Neutrophil (primary cell): ENCODE measurements around the gene ACTL7A.

Source experiments
- H3K27ac ChIP-seq: fragments of 200-600 bp; sonication (generic); 2 replicates; pipeline ENCODE4 v1.5.1; 2016; ENCODE audit warnings: mild to moderate bottlenecking, moderate library complexity
- H3K27me3 ChIP-seq: fragments of 200-600 bp; sonication (generic); 2 replicates; pipeline ENCODE4 v1.6.0; 2016; ENCODE audit warnings: mild to moderate bottlenecking
- H3K36me3 ChIP-seq: fragments of 200-600 bp; sonication (generic); 2 replicates; pipeline ENCODE4 v1.5.1; 2017
- H3K4me1 ChIP-seq, 2 experiments: fragments of 200-600 bp in 1 of 2; sonication (generic) in 1 of 2; 1 replicate in 1 of 2; 2 replicates in 1 of 2; pipeline versions ENCODE4 v1.5.1 to v1.6.1; 2013 to 2016; ENCODE audit warnings: low read depth in 1 of 2, low read length in 1 of 2, mild to moderate bottlenecking in 1 of 2, moderate library complexity in 1 of 2; ENCODE audit not compliant: control insufficient read depth in 1 of 2, insufficient read depth in 1 of 2
- H3K4me3 ChIP-seq, 2 experiments: fragments of 200-600 bp in 1 of 2; sonication (generic) in 1 of 2; 1 replicate in 1 of 2; 2 replicates in 1 of 2; pipeline ENCODE4 v1.5.1; 2013 to 2016; ENCODE audit warnings: low read depth in 1 of 2, low read length in 1 of 2, mild to moderate bottlenecking in 1 of 2, moderate library complexity in 1 of 2
- H3K9me3 ChIP-seq: fragments of 200-600 bp; sonication (generic); 2 replicates; pipeline ENCODE4 v1.5.1; 2016
- TF ChIP-seq, protein P1 (sequence below): fragments of 200-600 bp; sonication (generic); IDR thresholded peaks from 2 replicates; pipeline ENCODE4 v1.5.1; 2016; ENCODE audit warnings: antibody characterized with exemption

Gene ACTL7A, protein sequence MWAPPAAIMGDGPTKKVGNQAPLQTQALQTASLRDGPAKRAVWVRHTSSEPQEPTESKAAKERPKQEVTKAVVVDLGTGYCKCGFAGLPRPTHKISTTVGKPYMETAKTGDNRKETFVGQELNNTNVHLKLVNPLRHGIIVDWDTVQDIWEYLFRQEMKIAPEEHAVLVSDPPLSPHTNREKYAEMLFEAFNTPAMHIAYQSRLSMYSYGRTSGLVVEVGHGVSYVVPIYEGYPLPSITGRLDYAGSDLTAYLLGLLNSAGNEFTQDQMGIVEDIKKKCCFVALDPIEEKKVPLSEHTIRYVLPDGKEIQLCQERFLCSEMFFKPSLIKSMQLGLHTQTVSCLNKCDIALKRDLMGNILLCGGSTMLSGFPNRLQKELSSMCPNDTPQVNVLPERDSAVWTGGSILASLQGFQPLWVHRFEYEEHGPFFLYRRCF

DNA sequence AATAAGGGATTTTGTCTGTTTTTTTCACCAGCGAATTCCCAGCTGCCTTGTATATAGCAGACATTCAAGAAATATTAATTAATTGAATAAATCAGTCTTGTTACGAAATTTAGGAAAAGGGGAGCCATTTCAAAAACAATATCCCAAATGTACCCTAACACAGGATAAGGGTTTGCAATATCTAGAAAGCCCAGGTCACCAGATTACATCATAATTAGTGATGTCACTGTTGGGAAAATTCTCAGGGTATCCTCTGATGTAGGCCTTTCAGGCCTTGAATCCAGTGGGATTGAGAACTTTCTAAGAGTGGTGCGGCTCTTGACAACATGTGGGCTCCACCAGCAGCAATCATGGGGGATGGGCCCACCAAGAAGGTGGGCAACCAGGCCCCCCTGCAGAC is at the start of gene ACTL7A:
ACTL7A (plus strand) TSS at position 270 of the 400 bp plus-strand sequence; CDS start at position 327, 57 bp downstream.
- Histone ChIP-seq H3K27me3 (no peaks in the 10 kb centered on the region), H3K4me1 (no peaks in the 10 kb centered on the region), H3K4me3 (no peak within 1 kb of the TSS), H3K27ac (no peak within 1 kb of the TSS), H3K9me3 (no peaks in the 10 kb centered on the region), H3K36me3 (no peaks in the 10 kb centered on the region)
- TF ChIP-seq, protein P1, sequence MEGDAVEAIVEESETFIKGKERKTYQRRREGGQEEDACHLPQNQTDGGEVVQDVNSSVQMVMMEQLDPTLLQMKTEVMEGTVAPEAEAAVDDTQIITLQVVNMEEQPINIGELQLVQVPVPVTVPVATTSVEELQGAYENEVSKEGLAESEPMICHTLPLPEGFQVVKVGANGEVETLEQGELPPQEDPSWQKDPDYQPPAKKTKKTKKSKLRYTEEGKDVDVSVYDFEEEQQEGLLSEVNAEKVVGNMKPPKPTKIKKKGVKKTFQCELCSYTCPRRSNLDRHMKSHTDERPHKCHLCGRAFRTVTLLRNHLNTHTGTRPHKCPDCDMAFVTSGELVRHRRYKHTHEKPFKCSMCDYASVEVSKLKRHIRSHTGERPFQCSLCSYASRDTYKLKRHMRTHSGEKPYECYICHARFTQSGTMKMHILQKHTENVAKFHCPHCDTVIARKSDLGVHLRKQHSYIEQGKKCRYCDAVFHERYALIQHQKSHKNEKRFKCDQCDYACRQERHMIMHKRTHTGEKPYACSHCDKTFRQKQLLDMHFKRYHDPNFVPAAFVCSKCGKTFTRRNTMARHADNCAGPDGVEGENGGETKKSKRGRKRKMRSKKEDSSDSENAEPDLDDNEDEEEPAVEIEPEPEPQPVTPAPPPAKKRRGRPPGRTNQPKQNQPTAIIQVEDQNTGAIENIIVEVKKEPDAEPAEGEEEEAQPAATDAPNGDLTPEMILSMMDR = no peak

DNA sequence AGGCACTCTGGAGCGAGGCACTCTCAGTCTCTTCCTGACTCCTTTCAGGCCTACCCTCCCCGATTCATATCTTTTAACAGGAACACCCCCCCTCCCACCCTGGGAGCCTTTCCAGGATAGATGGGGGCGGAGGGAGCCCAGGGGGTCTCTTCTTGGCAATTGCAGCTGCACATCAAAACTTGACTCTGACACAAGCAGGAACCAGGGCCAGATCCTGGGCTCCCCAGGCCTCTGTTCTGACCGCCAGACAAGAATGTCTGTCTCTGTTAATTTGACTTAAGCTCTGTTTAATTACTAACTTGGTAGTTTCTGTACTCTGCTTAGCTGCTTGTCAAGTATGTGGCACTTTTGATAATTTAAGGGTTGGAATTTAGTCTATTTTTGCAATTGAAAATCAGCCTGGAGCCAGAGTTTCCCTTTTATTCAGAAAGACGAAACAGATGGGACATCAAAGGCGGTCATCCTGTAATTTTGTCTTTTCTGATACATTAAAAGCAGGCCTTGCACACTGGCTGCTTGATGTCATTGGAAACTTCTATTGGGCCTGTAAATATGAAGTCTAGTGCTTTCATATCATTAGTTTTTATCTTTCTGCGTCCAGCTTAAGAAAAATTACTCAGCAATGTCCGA is 49.6 kb upstream of the ACTL7A start:
- TF ChIP-seq, protein P1 = no peak

DNA sequence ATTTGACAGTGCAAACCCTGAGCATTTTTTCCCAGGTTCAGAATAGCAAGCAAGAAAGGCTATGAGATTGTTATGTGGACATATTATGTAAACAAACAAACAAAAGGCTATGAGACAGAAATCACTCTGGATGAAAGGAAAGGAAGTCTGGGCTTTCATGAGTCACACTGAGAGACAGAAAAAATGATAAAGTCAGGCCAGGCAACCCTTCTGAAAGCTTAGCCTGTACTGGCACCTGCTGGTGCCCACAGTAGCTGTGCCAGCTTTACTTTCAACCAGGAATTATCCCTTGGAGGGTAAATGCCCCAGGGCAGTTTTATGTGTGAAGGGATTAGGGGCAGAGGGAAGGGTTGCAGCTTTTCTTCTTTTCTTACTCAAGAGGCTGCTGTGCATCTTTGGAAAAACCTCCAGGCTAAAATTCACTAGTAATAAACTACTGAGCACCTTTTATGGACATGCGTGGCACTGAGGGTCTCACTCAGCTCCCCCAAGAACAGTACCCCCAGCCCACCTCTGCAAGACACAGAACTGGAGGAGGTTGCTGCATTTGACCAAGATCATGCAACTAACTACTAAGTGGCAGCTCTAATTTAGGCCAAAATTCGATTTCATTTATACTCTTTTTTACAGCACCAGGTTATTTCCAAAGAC is 48.0 kb upstream of the ACTL7A start:
- Histone ChIP-seq H3K27me3 (no peaks in the 10 kb centered on the region), H3K36me3 (no peaks in the 10 kb centered on the region), H3K4me3 (no peak overlapping the region), H3K27ac (no peak overlapping the region), H3K4me1 (peaks cover 13 to 24% of the 10 kb centered on the region in 2 experiments), H3K9me3 (no peaks in the 10 kb centered on the region)
- TF ChIP-seq, protein P1 = no peak

More for the DNA sequence above, 49.6 kb upstream of the ACTL7A start:
- Histone ChIP-seq H3K27me3 (no peaks in the 10 kb centered on the region), H3K4me3 (no peak overlapping the region), H3K4me1 (peaks cover 5 to 11% of the 10 kb centered on the region in 2 experiments), H3K9me3 (no peaks in the 10 kb centered on the region), H3K27ac (no peak overlapping the region), H3K36me3 (no peaks in the 10 kb centered on the region)

DNA sequence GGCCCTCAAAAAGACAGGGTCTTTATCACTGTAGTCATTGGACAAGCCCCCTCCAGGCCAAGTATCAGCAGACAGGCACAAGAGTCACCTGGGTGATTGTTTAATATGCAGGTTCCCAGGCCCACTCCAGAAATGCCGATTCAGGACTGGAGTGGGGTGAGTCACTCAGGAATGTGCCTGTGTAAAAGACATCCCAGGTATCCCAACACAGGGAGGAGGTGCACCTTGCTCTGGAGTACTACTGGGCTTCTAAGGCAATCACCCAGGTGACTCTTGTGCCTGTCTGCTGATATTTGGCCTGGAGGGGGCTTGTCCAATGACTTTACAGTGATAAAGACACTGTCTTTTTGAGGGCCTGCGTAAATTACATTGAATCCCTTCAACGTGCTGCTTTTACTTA is 46.9 kb upstream of the ACTL7A start:
- no peak overlapping the region for H3K4me3 ChIP-seq
- peaks cover 13 to 24% of the 10 kb centered on the region in 2 experiments for H3K4me1 ChIP-seq
- no peaks in the 10 kb centered on the region for H3K9me3 ChIP-seq
- TF ChIP-seq, protein P1 = no peak
- H3K27ac ChIP-seq = no peak overlapping the region
- no peaks in the 10 kb centered on the region for H3K27me3 ChIP-seq
- H3K36me3 ChIP-seq = no peaks in the 10 kb centered on the region

DNA sequence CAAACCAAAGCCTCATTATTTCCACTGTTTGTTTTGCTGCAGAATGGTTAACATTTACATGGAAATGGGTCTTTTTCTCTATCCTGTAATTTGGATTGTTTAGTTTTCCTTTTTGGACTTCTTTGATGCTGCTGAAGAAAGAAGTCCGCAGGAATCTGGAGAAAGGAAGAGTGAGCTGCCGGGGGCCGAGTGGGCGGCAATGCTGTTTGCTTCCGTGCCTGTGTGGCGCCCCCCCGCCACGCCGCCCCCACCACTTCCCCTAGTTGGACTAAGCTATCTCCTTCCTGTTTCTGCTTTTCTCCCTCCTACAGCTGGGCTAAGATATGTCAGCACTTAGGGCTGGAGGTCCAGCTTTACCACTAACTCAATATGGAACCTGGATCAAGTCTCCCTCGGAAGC is 46.0 kb upstream of the ACTL7A start:
- no peaks in the 10 kb centered on the region for H3K27me3 ChIP-seq

More for the DNA sequence above, 46.0 kb upstream of the ACTL7A start:
- TF ChIP-seq, protein P1 = no peak
- Histone ChIP-seq H3K27ac (peak overlapping the region; percentile 42), H3K4me1 (peaks cover 13 to 24% of the 10 kb centered on the region in 2 experiments), H3K9me3 (no peaks in the 10 kb centered on the region), H3K4me3 (no peak overlapping the region), H3K36me3 (no peaks in the 10 kb centered on the region)
